ENCODE measurements around the gene MAP2K2.
"Not testable (repeated sequence)": the region's sequence is repeated elsewhere in the genome, so short reads cannot be mapped to it uniquely, and the experiment has no call there.

Gene MAP2K2

GRCh38 chr19:4123615-4124568 is at the start of gene MAP2K2:
MAP2K2 (minus strand) TSS chr19:4124122; CDS start chr19:4123875, 247 bp downstream.
- Mint-ChIP-seq H3K27me3 (ENCODE audit: low read depth) (no peaks in the 10 kb centered on the region), H3K4me3 (peak within 1 kb of the TSS; percentile 98), H3K9me3 (no peaks in the 10 kb centered on the region), H3K4me1 (ENCODE audit: low read depth) (peaks cover 23% of the 10 kb centered on the region), H3K36me3 (ENCODE audit: low read depth) (peaks cover 4% of the 10 kb centered on the region), H3K27ac (peak within 1 kb of the TSS; percentile 94)

- Mint-ChIP-seq H3K4me1 (ENCODE audit: low read depth) (peaks cover 4% of the 10 kb centered on the region), H3K36me3 (ENCODE audit: low read depth) (peaks cover 2% of the 10 kb centered on the region), H3K4me3 (no peak overlapping the region), H3K27ac (no peak overlapping the region), H3K9me3 (no peaks in the 10 kb centered on the region), H3K27me3 (ENCODE audit: low read depth) (peaks cover 7% of the 10 kb centered on the region)
These were observed 49.0 kb upstream of the MAP2K2 start for GRCh38 chr19:4172861-4173473.

GRCh38 chr19:4171676-4172075 is 47.8 kb upstream of the MAP2K2 start:
- H3K4me3 Mint-ChIP-seq = no peak overlapping the region
- no peak overlapping the region for H3K27ac Mint-ChIP-seq
- no peaks in the 10 kb centered on the region for H3K36me3 Mint-ChIP-seq (ENCODE audit: low read depth)
- peaks cover 7% of the 10 kb centered on the region for H3K27me3 Mint-ChIP-seq (ENCODE audit: low read depth)
- H3K9me3 Mint-ChIP-seq = no peaks in the 10 kb centered on the region
- H3K4me1 Mint-ChIP-seq (ENCODE audit: low read depth) = peaks cover 4% of the 10 kb centered on the region

GRCh38 chr19:4164262-4164661 is 40.3 kb upstream of the MAP2K2 start:
- Mint-ChIP-seq H3K4me3 (no peak overlapping the region), H3K27ac (no peak overlapping the region), H3K36me3 (ENCODE audit: low read depth) (no peaks in the 10 kb centered on the region), H3K4me1 (ENCODE audit: low read depth) (no peaks in the 10 kb centered on the region), H3K27me3 (ENCODE audit: low read depth) (no peaks in the 10 kb centered on the region), H3K9me3 (no peaks in the 10 kb centered on the region)

- no peaks in the 10 kb centered on the region for H3K27me3 Mint-ChIP-seq (ENCODE audit: low read depth)
- H3K27ac Mint-ChIP-seq = no peak overlapping the region
- H3K4me3 Mint-ChIP-seq = no peak overlapping the region
- no peaks in the 10 kb centered on the region for H3K9me3 Mint-ChIP-seq
- H3K4me1 Mint-ChIP-seq (ENCODE audit: low read depth) = no peaks in the 10 kb centered on the region
- no peaks in the 10 kb centered on the region for H3K36me3 Mint-ChIP-seq (ENCODE audit: low read depth)
These were observed 37.6 kb upstream of the MAP2K2 start for GRCh38 chr19:4161415-4162077.

GRCh38 chr19:4157971-4158370 is 34.0 kb upstream of the MAP2K2 start:
- not testable (repeated sequence) for H3K4me1 Mint-ChIP-seq (ENCODE audit: low read depth); H3K27ac Mint-ChIP-seq; H3K4me3 Mint-ChIP-seq; H3K36me3 Mint-ChIP-seq (ENCODE audit: low read depth); H3K27me3 Mint-ChIP-seq (ENCODE audit: low read depth); H3K9me3 Mint-ChIP-seq

GRCh38 chr19:4157164-4157563 is 33.2 kb upstream of the MAP2K2 start:
- peaks cover 7% of the 10 kb centered on the region for H3K4me1 Mint-ChIP-seq (ENCODE audit: low read depth)
- no peak overlapping the region for H3K4me3 Mint-ChIP-seq
- no peaks in the 10 kb centered on the region for H3K36me3 Mint-ChIP-seq (ENCODE audit: low read depth)
- peaks cover 3% of the 10 kb centered on the region for H3K27me3 Mint-ChIP-seq (ENCODE audit: low read depth)
- no peaks in the 10 kb centered on the region for H3K9me3 Mint-ChIP-seq
- no peak overlapping the region for H3K27ac Mint-ChIP-seq

- Mint-ChIP-seq H3K27me3 (ENCODE audit: low read depth) (peaks cover 3% of the 10 kb centered on the region), H3K4me1 (ENCODE audit: low read depth) (peaks cover 7% of the 10 kb centered on the region), H3K27ac (no peak overlapping the region), H3K4me3 (no peak overlapping the region), H3K36me3 (ENCODE audit: low read depth) (no peaks in the 10 kb centered on the region), H3K9me3 (no peaks in the 10 kb centered on the region)
These were observed 30.8 kb upstream of the MAP2K2 start for GRCh38 chr19:4154571-4155312.

GRCh38 chr19:4152241-4152998 is 28.5 kb upstream of the MAP2K2 start:
- Mint-ChIP-seq H3K9me3 (no peaks in the 10 kb centered on the region), H3K4me3 (no peak overlapping the region), H3K27me3 (ENCODE audit: low read depth) (peaks cover 3% of the 10 kb centered on the region), H3K27ac (no peak overlapping the region), H3K4me1 (ENCODE audit: low read depth) (peaks cover 7% of the 10 kb centered on the region), H3K36me3 (ENCODE audit: low read depth) (no peaks in the 10 kb centered on the region)

- Mint-ChIP-seq H3K27me3 (ENCODE audit: low read depth) (peaks cover 3% of the 10 kb centered on the region), H3K36me3 (ENCODE audit: low read depth) (no peaks in the 10 kb centered on the region), H3K27ac (no peak overlapping the region), H3K4me1 (ENCODE audit: low read depth) (peaks cover 7% of the 10 kb centered on the region), H3K9me3 (no peaks in the 10 kb centered on the region), H3K4me3 (no peak overlapping the region)
These were observed 27.7 kb upstream of the MAP2K2 start for GRCh38 chr19:4151623-4152022.

- no peak overlapping the region for H3K4me3 Mint-ChIP-seq
- H3K27ac Mint-ChIP-seq = no peak overlapping the region
- H3K36me3 Mint-ChIP-seq (ENCODE audit: low read depth) = no peaks in the 10 kb centered on the region
These were observed 25.8 kb upstream of the MAP2K2 start for GRCh38 chr19:4149518-4150288.

GRCh38 chr19:4144666-4145249 is 20.8 kb upstream of the MAP2K2 start:
- H3K27me3 Mint-ChIP-seq (ENCODE audit: low read depth) = peaks cover 11% of the 10 kb centered on the region
- no peak overlapping the region for H3K4me3 Mint-ChIP-seq
- no peak overlapping the region for H3K27ac Mint-ChIP-seq
- no peaks in the 10 kb centered on the region for H3K36me3 Mint-ChIP-seq (ENCODE audit: low read depth)
- peaks cover 5% of the 10 kb centered on the region for H3K4me1 Mint-ChIP-seq (ENCODE audit: low read depth)
- no peaks in the 10 kb centered on the region for H3K9me3 Mint-ChIP-seq

More at GRCh38 chr19:4149518-4150288, 25.8 kb upstream of the MAP2K2 start:
- peaks cover 4% of the 10 kb centered on the region for H3K27me3 Mint-ChIP-seq (ENCODE audit: low read depth)
- H3K9me3 Mint-ChIP-seq = no peaks in the 10 kb centered on the region
- peaks cover 7% of the 10 kb centered on the region for H3K4me1 Mint-ChIP-seq (ENCODE audit: low read depth)

GRCh38 chr19:4142916-4143315 is 19.0 kb upstream of the MAP2K2 start:
- H3K4me3 Mint-ChIP-seq; H3K27ac Mint-ChIP-seq; H3K36me3 Mint-ChIP-seq (ENCODE audit: low read depth); H3K4me1 Mint-ChIP-seq (ENCODE audit: low read depth); H3K9me3 Mint-ChIP-seq: not testable (repeated sequence)
- H3K27me3 Mint-ChIP-seq (ENCODE audit: low read depth) = peaks cover 11% of the 10 kb centered on the region

Data from T-helper 1 cell treated with Interleukin-12 subunit alpha and Interleukin-12 subunit beta and Interleukin-4 antibody, amounts not matched to agents 30 μg/mL and 1 μg/mL, for 36 hours (primary cell).